Measurements from ENCODE around the gene UBE2J2.
A peak's percentile ranks its signal among the peaks of the same experiment; 100 is the strongest.

UBE2J2 gene

DNA sequence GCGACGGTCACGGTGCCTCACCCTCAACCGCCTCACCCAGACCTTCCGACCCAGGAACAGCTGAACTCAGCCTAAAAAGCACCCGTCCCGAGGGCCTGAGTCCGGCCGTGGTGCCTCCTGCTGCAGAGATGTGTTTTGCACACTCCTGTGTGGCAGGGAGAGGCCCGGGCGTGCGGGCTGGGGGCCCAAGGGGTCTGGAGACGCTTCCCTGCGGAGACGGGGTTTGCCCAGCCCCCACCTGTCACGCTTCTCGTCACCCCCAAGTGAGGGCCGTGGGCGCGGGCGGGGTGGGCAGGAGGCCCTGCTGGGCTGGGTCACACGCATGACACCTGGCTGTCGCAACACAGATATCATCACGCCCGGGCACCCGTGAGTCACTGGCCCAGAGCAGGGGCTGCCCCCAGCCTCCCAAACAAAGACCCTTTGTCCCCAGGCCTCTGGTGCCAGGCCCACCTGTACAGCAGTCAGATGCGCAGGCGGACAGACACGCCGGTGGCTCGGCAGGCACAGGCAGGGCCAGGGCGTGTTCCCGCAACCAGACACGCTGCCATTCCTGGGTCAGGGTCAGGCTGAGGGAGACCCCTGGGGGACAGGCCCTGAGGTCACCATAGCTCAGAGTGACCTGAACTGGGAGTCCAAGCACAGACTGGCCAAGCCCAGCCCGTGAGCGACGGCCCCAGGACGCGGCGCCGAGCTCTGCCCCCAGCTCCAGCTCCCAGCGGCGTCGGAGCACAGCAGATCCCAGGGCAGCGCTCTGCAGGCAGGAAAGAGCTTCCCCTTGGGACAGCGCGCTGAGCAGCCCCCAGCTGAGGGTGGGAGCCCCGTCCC, 35.6 kb downstream of the UBE2J2 start:
- DNase-seq, result no peak

DNA sequence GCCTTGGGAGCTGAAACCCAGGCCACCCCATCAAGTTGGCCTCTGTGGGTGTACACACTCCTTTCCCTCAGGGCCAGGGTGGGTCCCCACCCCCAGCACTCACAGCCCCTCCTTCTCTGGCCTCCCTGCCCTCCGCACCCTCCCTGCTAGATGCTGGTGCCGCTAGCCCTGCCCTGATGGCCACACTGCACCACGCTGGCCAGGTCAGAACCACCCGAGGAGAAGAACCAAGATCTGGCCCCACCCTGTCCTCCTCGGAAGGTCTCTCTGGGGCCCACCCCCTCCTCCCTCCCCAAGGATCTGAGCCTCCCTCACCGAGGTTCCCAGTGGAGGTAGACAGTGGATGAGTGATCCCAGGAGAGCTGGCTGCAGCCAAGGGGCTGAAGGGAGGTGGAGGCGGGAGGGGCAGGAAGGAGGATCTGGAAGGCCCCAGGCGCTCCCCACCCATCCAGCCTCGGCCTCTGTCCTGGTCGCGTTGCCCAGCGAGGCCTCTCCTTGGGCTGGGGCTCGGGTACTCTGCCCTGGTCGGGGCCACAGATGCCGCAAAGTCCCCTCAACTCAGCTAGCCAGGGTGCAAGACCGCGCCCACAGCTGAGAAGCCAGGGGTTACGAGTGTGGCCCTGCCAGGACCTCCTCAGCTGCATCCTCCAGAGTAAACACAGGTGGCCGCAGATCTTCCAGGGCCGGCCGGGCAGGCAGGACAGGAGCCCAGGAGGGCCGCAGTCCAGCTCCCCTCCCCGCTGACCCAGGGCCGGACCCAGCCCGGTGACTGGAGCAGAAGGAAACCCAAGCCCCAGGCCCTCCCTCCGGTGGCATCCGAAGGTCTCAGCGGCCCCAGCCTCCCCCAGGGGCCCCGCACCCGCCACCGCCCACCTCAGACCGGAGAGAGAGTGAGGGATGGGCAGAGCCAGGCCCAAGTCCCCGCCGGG, 36.4 kb downstream of the UBE2J2 start:
- DNase-seq, result no peak

DNA sequence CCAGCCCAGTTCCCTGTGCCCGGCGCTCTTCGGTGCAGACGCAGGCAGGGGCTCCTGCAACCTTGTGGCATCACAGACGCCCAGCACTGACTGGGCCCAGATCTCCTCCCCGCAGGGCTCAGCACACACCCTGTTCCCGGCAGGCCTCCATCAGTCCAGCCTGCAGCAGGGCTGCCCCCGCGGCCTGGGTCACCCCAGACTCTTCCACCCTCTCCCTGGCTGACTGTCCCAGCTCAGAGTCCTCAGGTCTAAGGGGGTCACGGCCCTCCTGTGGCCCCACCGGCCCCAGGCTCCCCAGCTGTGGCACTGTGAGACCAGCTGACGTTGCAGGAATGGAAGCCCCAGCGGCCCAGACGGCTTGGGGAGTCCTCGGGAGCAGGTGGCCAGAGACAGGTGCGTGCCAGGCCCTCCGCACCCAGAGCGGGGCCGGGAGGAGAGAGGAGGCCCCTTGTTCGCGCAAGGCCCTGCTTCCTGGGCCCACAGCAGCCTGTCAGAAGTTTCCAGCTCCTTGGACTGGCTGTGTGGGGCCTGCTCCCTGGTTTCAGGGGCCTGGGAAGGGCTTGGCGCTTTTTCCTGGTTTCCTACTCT, 37.4 kb downstream of the UBE2J2 start:
- no peak for DNase-seq

DNA sequence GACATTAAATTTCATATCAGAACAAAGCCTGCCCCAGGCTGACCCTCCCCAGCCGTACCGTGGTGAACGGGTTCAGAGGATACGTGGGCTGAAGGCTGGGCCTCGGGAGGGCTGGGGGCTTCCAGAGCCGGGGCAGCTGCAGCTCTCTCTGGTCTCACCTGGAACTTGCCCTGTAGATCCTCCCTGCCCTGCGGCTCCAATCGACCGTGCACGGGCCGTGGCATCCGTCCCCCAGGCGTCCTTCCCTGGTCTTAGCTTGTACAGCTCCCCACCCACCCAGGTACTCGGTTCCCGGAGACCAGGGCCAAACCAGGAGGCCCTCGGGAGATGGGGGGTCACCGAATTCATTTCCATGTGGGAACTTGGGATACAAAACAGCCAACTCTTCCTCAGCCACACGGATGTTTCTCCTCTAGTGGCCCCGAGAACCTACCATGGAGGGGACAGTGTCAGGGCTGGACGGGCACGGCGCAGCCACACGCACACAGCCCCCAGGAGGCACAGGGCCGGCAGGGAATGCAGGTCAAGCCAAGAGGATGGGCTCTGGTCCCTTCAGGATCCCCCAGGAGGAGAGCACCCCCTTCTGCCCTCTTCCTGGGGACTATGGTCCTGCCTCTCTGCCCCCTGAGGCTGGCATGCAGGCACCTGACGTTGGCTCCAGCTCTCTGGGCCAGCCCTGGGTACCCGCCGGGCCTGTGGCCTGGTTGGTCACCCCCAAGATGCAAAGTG, 38.5 kb downstream of the UBE2J2 start:
- no peak for DNase-seq

DNA sequence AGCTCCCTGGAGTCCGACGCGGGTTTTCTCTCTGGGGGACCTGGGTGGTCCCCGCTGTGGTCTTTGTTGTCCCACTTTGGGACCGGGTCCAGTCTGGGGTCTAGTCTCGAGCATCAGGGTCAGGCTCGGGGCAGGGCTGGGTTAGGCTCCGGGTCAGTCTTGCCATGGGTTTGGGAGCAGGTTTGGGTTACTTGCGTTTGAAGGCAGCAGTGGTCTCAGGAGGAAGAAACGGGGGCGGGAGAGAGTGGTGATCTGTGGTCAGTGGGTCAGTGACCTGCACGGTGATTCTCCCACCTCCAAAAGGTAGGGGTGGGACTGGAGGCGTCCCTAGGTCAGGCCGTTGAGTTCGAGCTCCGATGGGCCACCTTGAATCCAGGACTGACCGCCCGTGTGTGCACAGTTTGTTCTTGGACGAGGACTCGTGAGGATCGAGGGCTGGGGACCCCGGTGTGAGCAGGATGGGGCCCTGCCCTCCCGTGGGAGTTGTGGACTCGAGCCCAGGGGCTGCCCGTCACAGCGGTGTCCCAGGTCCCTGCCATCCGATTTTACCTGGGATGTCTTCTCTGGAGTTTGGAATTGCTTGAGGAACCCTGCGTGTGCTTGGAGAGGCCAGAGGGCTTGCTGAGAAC, 39.4 kb downstream of the UBE2J2 start:
- no peak for DNase-seq

DNA sequence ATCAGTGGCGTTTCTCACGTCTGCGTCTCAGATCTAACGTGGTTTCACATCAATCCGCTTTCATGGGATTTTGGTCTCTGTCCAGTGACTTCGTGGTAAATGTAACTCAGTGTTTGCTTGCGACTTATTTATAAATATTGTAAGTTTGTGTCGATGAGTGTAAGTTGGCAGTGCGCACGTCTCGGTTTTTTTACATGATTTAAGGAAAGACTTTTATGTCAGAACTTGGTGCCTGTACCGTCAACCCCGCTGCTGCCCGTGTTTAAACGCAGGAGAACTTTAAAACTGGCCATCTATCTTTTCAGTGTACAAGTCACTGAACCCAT, 40.1 kb downstream of the UBE2J2 start:
- DNase-seq, result no peak

DNA sequence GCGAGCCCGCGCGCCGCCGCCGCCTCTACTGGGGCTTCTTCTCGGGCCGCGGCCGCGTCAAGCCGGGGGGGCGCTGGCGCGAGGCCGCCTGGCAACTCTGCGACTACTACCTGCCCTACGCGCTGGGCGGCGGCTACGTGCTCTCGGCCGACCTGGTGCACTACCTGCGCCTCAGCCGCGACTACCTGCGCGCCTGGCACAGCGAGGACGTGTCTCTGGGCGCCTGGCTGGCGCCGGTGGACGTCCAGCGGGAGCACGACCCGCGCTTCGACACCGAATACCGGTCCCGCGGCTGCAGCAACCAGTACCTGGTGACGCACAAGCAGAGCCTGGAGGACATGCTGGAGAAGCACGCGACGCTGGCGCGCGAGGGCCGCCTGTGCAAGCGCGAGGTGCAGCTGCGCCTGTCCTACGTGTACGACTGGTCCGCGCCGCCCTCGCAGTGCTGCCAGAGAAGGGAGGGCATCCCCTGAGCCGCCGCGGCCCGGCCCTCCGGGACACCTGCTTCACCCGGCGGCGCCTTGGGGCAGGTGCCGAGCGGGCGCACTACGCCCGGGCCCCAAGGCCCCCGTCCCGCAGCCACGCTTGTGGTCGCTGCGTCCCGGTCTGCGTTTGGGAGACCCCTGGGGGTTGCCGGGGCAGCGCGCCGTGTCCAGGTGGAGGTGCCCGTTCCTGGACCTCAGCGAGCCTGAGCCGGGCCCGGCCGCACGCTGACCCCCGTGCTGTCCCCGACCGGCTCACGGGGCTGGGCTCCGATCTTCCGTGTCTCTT, 40.7 kb downstream of the UBE2J2 start:
- no peak for DNase-seq

DNA sequence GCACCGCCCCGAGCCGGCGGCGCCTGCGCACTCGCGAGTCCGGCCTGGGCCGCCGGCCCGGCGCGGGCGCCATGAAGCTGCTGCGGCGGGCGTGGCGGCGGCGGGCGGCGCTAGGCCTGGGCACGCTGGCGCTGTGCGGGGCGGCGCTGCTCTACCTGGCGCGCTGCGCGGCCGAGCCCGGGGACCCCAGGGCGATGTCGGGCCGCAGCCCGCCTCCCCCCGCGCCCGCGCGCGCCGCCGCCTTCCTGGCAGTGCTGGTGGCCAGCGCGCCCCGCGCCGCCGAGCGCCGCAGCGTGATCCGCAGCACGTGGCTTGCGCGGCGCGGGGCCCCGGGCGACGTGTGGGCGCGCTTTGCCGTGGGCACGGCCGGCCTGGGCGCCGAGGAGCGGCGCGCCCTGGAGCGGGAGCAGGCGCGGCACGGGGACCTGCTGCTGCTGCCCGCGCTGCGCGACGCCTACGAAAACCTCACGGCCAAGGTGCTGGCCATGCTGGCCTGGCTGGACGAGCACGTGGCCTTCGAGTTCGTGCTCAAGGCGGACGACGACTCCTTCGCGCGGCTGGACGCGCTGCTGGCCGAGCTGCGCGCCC, 41.4 kb downstream of the UBE2J2 start, which contains the start of gene B3GALT6:
Gene B3GALT6, plus strand, starts transcription at position 30 of the 588 bp plus-strand sequence. Its CDS starts 42 bp downstream, at position 72.
- DNase-seq, result no peak

DNA sequence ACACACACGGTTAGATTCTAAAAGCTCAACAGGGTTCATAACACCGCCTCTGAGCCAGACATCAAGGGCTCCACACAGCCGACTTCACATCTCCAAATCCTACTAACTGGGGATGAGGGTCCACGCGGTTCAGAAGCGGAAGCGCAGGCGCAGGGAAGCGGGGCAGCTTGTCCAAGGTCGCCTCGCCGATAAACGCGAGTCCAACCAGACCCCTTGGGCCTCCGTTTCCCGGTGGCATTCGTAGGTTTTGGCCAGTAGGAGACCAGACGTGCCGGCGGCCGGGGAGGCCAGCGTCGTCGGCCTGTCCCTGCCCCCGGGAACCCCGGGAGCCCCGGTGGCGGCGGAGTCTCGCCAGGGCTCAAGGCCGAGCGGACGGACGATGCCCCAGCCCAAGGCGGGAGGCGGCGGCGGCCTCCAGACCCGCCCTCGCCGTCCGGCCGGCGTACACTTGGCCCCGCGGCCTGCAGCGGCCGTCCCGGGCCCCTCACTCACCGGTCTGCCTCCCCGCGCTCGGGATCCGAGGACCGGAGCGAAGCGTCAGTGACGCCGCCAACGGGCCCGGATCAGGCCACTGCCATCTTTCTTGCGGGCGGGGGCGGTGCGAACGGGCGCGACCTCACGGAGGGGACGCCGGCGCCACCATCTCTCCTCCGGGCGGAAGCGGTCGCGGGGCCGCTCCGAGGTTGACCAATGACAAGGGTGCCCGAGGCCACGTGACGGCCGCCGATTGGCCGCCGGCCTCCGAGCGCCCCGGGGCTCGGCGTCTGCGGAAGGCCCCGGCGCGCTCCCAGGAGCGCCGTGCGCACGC, 42.0 kb downstream of the UBE2J2 start, which contains the start of gene SDF4:
Gene SDF4, minus strand, starts transcription at position 602 of the 808 bp plus-strand sequence. CDS start 3,229 bp downstream, outside the sequence.
- peak; percentile 97 for DNase-seq

DNA sequence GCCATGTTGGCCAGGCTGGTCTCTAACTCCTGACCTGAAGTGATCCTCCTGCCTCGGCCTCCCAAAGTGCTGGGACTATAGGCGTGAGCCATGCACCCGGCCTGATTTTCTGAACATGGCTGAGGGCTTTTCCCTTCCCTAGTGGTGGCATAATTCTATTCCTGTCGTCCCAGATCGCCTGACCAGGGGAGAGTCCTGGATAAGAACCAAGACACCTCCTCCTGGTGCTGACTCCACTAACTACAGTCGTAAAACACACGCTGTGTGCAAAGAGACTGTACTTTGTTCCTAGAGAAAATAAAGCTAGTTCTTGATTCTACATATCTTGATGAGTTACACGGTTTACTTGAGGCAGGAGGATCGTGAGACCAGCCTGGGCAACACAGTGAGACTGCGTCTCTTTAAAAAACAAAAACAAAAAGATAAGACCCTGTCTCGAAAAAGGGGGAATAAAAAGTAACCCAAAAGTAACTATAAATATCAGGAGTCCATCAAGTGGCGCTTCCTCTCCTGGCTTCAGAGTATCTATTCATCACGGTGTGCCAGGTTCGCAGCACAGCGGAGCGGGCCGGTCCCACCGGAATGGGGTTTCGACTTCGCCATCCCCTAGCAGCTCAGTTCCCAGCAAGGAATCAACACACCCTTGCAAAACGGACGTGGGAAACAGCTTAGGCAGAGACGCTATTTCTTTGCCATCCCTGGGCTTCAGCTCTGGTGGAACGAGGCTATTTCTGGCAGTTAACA, 42.8 kb downstream of the UBE2J2 start:
- DNase-seq, result no peak

DNA sequence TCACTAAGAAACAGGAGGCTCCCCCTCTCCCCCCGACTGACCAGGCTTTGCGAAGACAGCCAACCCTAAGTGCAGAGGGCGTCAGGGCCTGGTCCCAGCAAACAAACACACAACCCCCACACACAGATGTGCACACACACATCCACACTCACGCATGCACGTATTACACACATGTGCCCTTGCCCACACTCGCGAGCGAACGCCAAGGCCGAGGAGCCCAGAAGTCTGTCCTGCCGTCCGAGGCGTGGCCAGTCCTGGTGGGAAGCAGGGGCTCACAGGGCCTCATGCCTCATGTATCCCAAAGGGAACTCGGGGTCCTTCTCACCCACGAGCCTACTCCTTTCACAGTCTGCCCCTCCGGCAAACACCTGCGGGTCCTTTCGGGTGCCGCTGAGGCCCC, 43.9 kb downstream of the UBE2J2 start:
- no peak for DNase-seq

DNA sequence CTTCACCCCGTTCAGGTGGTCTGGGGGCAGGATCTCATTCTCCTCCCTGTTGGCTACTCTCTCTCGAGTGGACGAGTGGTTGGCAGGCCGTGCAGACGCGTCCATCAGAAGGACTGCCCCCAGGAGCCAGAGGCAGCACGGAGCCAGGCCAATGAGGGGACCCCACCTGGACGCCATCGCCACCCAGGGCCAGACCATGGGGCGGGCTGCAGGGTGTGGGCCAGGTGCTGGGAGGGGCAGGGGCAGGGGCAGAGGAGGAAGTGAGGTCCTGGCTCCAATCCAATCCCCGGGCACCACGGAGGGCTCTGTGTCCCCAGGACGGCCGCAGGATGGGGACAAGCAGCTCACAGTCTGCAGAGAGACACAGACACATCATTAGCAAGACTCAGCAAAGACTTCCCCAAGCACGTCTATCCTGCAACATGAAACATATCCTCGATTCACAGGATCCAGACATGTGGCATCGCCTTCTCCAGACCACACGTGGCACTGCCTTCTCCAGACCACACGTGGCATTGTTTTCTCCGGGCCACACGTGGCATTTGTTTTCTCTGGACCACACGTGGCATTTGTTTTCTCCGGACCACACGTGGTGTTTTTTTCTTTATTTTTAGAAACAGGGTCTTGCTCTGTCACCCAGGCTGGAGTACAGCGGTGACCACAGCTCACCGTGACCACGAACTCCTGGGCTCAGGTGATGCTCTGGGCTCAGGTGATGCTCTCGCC, 44.9 kb downstream of the UBE2J2 start:
- no peak for DNase-seq

DNA sequence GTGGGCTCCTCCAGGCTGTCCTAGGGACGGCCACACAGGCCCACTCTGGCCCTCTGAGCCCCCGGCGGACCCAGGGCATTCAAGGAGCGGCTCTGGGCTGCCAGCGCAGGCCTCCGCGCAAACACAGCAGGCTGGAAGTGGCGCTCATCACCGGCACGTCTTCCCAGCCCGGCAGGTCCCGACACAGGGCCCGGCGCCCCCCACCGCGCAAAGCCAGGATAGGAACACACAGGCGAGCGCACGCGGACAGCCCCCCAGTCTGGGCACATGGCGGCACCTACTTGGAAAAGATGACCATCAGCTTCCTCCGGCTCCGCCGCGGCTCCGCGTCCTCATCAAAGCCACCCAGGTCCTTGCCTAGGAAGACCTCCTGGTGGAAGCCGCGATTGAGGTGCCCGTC, 45.5 kb downstream of the UBE2J2 start:
- DNase-seq, result no peak

DNA sequence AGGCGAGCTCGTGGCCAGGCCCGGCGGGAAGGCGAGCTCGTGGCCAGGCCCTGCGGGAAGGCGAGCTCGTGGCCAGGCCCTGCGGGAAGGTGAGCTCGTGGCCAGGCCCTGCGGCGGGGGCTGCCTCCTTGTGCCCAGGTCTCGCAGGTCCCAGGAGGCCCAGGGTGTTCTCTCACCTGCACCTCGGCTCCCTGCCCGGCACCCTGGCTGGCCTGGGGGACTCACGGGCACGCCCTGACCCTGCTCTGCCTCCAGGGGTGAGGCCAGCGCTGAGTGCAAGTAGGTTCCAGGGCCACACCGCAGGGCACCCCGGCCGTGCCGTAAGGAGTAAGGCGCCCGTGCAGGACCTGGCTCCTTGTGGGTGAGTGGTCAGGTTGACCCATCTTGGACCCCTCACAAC, 46.3 kb downstream of the UBE2J2 start:
- DNase-seq, result no peak

DNA sequence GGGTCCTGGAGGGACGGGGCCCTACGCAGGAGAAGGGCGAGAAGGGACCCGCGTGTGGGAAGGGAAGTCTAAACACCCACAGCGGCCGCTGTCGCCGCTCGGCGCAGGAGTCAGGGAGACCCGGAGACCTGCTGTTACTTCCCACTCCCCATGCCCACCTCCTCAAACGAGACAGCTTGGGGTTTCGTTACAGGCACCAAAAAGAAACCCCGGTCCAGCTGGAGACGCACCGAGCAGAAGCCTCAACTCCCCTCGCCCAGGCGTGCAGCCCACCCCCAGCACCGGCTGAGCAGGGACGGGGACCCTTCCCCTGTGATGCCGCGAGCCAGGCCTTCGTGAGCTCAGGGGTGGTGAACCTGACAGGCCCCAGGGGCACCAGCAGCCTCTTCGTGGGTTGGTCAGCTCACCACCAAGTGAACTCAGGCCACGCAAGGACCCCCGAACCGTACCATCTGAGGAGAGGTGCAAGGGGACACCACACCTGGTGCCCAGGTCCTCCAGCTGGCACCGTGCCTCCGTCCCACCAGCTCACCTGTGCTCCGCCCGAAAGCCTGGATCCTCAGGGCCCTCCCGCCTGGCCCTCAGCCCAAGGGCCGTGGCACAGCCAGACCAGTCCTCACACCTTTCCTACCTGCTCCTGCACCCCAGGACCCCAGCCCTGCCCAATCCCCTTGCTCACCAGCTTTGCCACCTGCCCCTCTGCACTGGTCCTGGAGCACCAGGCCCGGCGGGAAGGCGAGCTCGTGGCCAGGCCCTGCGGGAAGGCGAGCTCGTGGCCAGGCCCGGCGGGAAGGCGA, 46.9 kb downstream of the UBE2J2 start:
- DNase-seq, result no peak

DNA sequence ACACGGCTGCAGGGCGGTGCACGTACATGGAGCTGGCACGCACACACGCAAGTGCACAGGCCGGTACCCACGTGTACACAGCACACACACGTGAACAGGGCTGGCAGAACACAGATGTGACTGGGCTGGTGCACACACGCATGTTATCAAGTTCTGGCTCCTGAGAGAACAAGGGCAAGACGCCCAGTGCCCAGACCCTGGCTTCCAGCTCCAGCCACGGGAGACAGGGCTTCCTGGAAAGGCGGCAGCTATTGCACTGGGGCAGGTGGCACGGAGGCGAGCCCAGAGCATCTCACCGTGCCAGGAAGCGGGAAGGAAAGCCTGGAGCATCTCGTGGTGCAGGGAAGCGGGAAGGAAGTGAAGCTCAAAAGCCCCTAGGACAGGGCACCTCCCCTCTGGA, 47.7 kb downstream of the UBE2J2 start:
- no peak for DNase-seq

DNA sequence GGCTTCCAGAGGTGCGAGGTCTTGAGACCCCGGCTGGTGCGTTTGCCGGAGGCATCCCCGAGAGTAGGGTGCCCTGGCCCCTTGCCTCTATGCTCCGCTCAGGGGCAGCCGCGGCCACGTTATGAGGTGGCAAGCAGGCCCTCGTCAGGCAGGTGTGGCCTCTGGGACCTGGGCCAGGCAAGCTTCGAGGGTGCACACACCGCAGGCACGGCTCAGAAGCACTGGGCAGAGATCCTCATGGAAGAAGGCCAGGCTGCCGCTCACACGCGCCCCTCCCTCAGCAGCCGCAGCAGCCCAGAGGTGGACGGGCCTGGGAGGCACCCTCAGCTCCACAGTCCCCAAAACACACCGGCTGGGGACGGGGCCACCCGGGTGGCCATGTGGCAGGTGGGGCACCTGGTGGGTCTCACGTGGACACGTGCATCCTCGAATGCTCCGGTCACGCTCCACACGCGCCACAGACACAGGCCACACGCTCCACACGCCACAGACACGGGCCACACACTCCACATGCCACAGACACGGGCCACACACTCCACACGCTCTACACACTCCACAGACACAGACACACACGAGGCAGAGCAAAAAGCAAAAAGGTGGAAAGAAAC, 48.3 kb downstream of the UBE2J2 start:
- no peak for DNase-seq

Data from right forelimb (tissue), 1 donor.